Prostate gland (tissue), 2 donors: Measurements from ENCODE around the gene RAB15. TPM values are rescaled to one million over a fixed set of nuclear protein-coding genes. Genes with fewer than 3 reads are reported as not detected.

Experiments used
- DNase-seq: peaks from one replicate; pipeline ENCODE4 v3.0.0-alpha.2; 2019; ENCODE audit warnings: low spot score
- H3K27ac ChIP-seq, 2 donors: fragments of 200-600 bp; sonication (generic); 2 replicates each; pipeline ENCODE4 v1.5.1; 2017 to 2019
- H3K27me3 ChIP-seq: fragments of 200-600 bp; sonication (generic); replicated peaks from 2 replicates; pipeline ENCODE4 v1.5.1; 2019; ENCODE audit not compliant: insufficient read depth
- H3K36me3 ChIP-seq, 2 donors: fragments of 200-600 bp; sonication (generic); 1 replicate in 1 of 2; 2 replicates in 1 of 2; pipeline versions ENCODE4 v1.5.1 to v1.8.1; 2017 to 2019
- H3K4me1 ChIP-seq: fragments of 200-600 bp; sonication (generic); replicated peaks from 2 replicates; pipeline ENCODE4 v1.5.1; 2019
- H3K4me3 ChIP-seq, 2 donors: fragments of 200-600 bp; sonication (generic); 2 replicates each; pipeline ENCODE4 v1.5.1; 2017 to 2019
- H3K9me3 ChIP-seq: fragments of 200-600 bp; sonication (generic); 2 replicates; pipeline ENCODE4 v1.5.1; 2017
- CTCF ChIP-seq, 4 experiments: fragments of 200-600 bp in 2 of 4; fragments of 450-650 bp in 2 of 4; sonication (generic) in 2 of 4; IDR thresholded peaks; 1 replicate in 3 of 4; 2 replicates in 1 of 4; pipeline ENCODE4 v1.5.1; 2016 to 2019; ENCODE audit warnings: antibody characterized with exemption in 4 of 4, mild to moderate bottlenecking in 2 of 4, moderate library complexity in 2 of 4
- POLR2A ChIP-seq: fragments of 450-650 bp; IDR thresholded peaks from one replicate; pipeline ENCODE4 v1.6.1; 2016; ENCODE audit warnings: antibody characterized with exemption, mild to moderate bottlenecking
- POLR2AphosphoS5 ChIP-seq: sonication (generic); formaldehyde crosslinking; IDR thresholded peaks from one replicate; pipeline ENCODE4 v1.6.1; 2017; ENCODE audit warnings: antibody characterized with exemption
- WGBS: methylation state at CpG from one replicate; pipeline ENCODE4 v1.1.5; 2018; 5-methylcytosine and 5-hydroxymethylcytosine counted together
- intact Hi-C: fragments of 100-400 bp; cut with DNase I; formaldehyde crosslinking; loops from one replicate; pipeline ENCODE4 v1.14.2; 2022
- total RNA-seq, 2 donors: library from RNA; depleted of rRNA; stranded (reverse); fragments of >200 nt; gene quantifications; one replicate each; pipeline ENCODE4 v1.1.0, GENCODE V29; 2016

Gene RAB15
- 10 to 100 TPM; 10.1 to 17.5 TPM for total RNA-seq

GRCh38 chr14:64971943-64972791 is at the start of gene RAB15:
Gene RAB15 (minus strand): TSS chr14:64972336. CDS start chr14:64972076, 260 bp downstream.
- H3K4me1 ChIP-seq, result no peaks in the 10 kb centered on the region
- H3K36me3 ChIP-seq, result no peaks in the 10 kb centered on the region
- no peaks in the 10 kb centered on the region for H3K27me3 ChIP-seq
- WGBS, result 2% methylated on average over 45 of the region's 96 CpGs
- DNase-seq, result no peak
- H3K4me3 ChIP-seq, result peak within 1 kb of the TSS; percentile 64 to 70
- H3K9me3 ChIP-seq, result no peaks in the 10 kb centered on the region
- H3K27ac ChIP-seq, result peak within 1 kb of the TSS; percentile 23 to 56
- TF ChIP-seq POLR2A, result no peak
- TF ChIP-seq CTCF (IDR thresholded peaks at IDR 0.05), result no peak
- no peak for TF ChIP-seq POLR2AphosphoS5
- intact Hi-C loops, result no loop called here

GRCh38 chr14:65019944-65020566 is 47.9 kb upstream of the RAB15 start:
- peak; percentile 59 for DNase-seq
- peak overlapping the region in 1 of 2 donors; percentile 8 for H3K27ac ChIP-seq

GRCh38 chr14:65016471-65016870 is 44.3 kb upstream of the RAB15 start:
- intact Hi-C loops, result no loop called here
- no peak for DNase-seq
- Histone ChIP-seq H3K4me3 (no peak overlapping the region), H3K36me3 (no peaks in the 10 kb centered on the region), H3K4me1 (no peaks in the 10 kb centered on the region), H3K27ac (no peak overlapping the region), H3K27me3 (no peaks in the 10 kb centered on the region), H3K9me3 (no peaks in the 10 kb centered on the region)
- TF ChIP-seq POLR2A (no peak), POLR2AphosphoS5 (no peak), CTCF (IDR thresholded peaks at IDR 0.05) (no peak)
- WGBS, result 92% methylated on average over 4 of the region's 4 CpGs

More at GRCh38 chr14:65019944-65020566, 47.9 kb upstream of the RAB15 start:
- TF ChIP-seq POLR2AphosphoS5 (peak; percentile 67), CTCF (IDR thresholded peaks at IDR 0.05) (peak in 3 of 4 experiments; percentile 65 to 80 (median 76)), POLR2A (no peak)
- intact Hi-C loops, result no loop called here
- Histone ChIP-seq H3K9me3 (no peaks in the 10 kb centered on the region), H3K27me3 (no peaks in the 10 kb centered on the region), H3K4me3 (no peak overlapping the region), H3K36me3 (no peaks in the 10 kb centered on the region), H3K4me1 (no peaks in the 10 kb centered on the region)
- 60% methylated on average over 9 of the region's 9 CpGs for WGBS

GRCh38 chr14:65015391-65015790 is 43.3 kb upstream of the RAB15 start:
- TF ChIP-seq CTCF (IDR thresholded peaks at IDR 0.05) (no peak), POLR2AphosphoS5 (peak; percentile 28)
- no peaks in the 10 kb centered on the region for H3K36me3 ChIP-seq
- no peaks in the 10 kb centered on the region for H3K9me3 ChIP-seq
- DNase-seq, result peak; percentile 31
- H3K4me3 ChIP-seq, result no peak overlapping the region
- no peaks in the 10 kb centered on the region for H3K27me3 ChIP-seq
- no peaks in the 10 kb centered on the region for H3K4me1 ChIP-seq
- WGBS, result 78% methylated on average over 3 of the region's 3 CpGs
- H3K27ac ChIP-seq, result no peak overlapping the region
- intact Hi-C loops, result no loop called here
